ENCODE data around the gene DAB2IP. TPM values are rescaled to one million over a fixed set of nuclear protein-coding genes. Genes with fewer than 3 reads are reported as not detected.

Gene DAB2IP
- total RNA-seq, 6 experiments from 2014 or later: 23.0 to 28.2 (median 25.7) TPM

GRCh38 chr9:121670431-121670830 is 19.0 kb downstream of the DAB2IP start:
- H3K36me3 Mint-ChIP-seq (ENCODE audit: low read depth): no peaks in the 10 kb centered on the region
- peaks cover 13% of the 10 kb centered on the region for H3K4me1 Mint-ChIP-seq (ENCODE audit: low read depth)
- H3K4me3 Mint-ChIP-seq: no peak overlapping the region
- DNase-seq: no peak
- H3K27me3 Mint-ChIP-seq (ENCODE audit: insufficient read depth): peaks cover 9% of the 10 kb centered on the region
- peaks cover 4% of the 10 kb centered on the region; the same call in 1 of the 2 replicates for H3K9me3 Mint-ChIP-seq
- no peak for TF ChIP-seq CTCF (IDR thresholded peaks at IDR 0.05)
- H3K27ac Mint-ChIP-seq: no peak overlapping the region

GRCh38 chr9:121671612-121672155 is 20.2 kb downstream of the DAB2IP start:
- Mint-ChIP-seq H3K27ac (no peak overlapping the region), H3K36me3 (ENCODE audit: low read depth) (no peaks in the 10 kb centered on the region), H3K9me3 (peaks cover 4% of the 10 kb centered on the region; the same call in 1 of the 2 replicates), H3K4me3 (no peak overlapping the region), H3K4me1 (ENCODE audit: low read depth) (peaks cover 12% of the 10 kb centered on the region), H3K27me3 (ENCODE audit: insufficient read depth) (peaks cover 5% of the 10 kb centered on the region)
- TF ChIP-seq CTCF (IDR thresholded peaks at IDR 0.05): no peak
- no peak for DNase-seq

GRCh38 chr9:121672213-121672612 is 20.8 kb downstream of the DAB2IP start:
- Mint-ChIP-seq H3K9me3 (peaks cover 4% of the 10 kb centered on the region; the same call in 1 of the 2 replicates), H3K4me1 (ENCODE audit: low read depth) (peaks cover 12% of the 10 kb centered on the region), H3K4me3 (no peak overlapping the region), H3K36me3 (ENCODE audit: low read depth) (no peaks in the 10 kb centered on the region), H3K27me3 (ENCODE audit: insufficient read depth) (peaks cover 5% of the 10 kb centered on the region), H3K27ac (peak overlapping the region; percentile 74; the same call in 1 of the 2 replicates)
- no peak for DNase-seq
- no peak for TF ChIP-seq CTCF (IDR thresholded peaks at IDR 0.05)

GRCh38 chr9:121672986-121673385 is 21.6 kb downstream of the DAB2IP start:
- Mint-ChIP-seq H3K36me3 (ENCODE audit: low read depth) (no peaks in the 10 kb centered on the region), H3K4me1 (ENCODE audit: low read depth) (peaks cover 12% of the 10 kb centered on the region), H3K4me3 (no peak overlapping the region), H3K9me3 (peaks cover 4% of the 10 kb centered on the region; the same call in 1 of the 2 replicates), H3K27me3 (ENCODE audit: insufficient read depth) (peaks cover 5% of the 10 kb centered on the region), H3K27ac (no peak overlapping the region)
- DNase-seq: no peak
- no peak for TF ChIP-seq CTCF (IDR thresholded peaks at IDR 0.05)

GRCh38 chr9:121673576-121673975 is 22.1 kb downstream of the DAB2IP start:
- peaks cover 4% of the 10 kb centered on the region; the same call in 1 of the 2 replicates for H3K9me3 Mint-ChIP-seq
- H3K36me3 Mint-ChIP-seq (ENCODE audit: low read depth): no peaks in the 10 kb centered on the region
- peaks cover 12% of the 10 kb centered on the region for H3K4me1 Mint-ChIP-seq (ENCODE audit: low read depth)
- H3K4me3 Mint-ChIP-seq: no peak overlapping the region
- no peak for DNase-seq
- TF ChIP-seq CTCF (IDR thresholded peaks at IDR 0.05): no peak
- no peak overlapping the region for H3K27ac Mint-ChIP-seq
- peaks cover 5% of the 10 kb centered on the region for H3K27me3 Mint-ChIP-seq (ENCODE audit: insufficient read depth)
